ENCODE measurements around the gene GNG3. TPM values are rescaled to one million over a fixed set of nuclear protein-coding genes. Genes with fewer than 3 reads are reported as not detected.

The GNG3 gene
- total and polyA plus RNA-seq, 2 of the 8 experiments (the other 6 are each of a cell fraction or from before 2014, with no cell fraction given): 4.9 to 12.1 TPM

DNA sequence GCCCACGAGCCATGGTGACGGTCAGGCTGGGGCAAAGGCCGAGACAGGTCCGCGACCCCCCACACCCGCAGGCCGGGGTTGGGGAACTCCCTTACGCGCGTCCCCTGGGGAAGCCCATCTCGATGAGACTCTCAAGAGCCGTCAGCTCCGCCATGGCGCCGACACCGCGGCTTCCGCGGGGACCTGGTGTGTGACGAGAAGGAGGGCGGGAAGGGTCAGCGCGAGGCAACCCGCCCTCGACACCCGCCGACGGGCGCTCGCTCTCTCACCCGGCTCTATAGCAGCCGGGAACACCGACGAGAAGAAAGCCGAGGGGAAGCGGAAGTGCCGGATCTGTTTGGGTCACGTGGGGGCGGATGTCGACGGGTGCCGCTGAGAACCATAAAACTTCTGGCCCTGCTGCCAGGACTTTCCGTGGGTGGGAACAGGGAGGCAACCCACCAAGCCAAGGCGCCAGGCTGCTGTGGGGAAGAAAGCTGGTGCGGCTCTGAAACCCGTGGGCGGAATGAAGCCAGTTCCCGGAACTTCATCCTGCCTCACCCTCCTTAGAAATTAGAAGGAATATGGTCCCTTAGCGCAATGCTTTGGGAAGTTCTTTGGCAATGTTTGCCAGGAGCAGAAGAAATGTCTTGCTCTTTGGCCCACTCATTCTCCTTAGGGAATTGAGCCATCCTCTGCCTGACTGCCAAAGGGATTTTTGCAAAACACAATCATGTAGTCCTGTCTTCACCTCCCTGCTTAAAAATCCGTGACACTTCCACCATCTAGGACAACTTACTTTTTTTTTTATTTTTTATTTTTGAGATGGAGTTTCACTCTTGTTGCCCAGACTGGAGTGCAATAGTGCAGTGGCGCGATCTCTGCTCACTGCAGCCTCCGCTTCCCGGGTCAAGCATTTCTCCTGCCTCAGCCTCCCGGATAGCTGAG, 28.4 kb upstream of the GNG3 start, which contains the start of gene UBXN1 (continued):
- TF ChIP-seq, protein P1, sequence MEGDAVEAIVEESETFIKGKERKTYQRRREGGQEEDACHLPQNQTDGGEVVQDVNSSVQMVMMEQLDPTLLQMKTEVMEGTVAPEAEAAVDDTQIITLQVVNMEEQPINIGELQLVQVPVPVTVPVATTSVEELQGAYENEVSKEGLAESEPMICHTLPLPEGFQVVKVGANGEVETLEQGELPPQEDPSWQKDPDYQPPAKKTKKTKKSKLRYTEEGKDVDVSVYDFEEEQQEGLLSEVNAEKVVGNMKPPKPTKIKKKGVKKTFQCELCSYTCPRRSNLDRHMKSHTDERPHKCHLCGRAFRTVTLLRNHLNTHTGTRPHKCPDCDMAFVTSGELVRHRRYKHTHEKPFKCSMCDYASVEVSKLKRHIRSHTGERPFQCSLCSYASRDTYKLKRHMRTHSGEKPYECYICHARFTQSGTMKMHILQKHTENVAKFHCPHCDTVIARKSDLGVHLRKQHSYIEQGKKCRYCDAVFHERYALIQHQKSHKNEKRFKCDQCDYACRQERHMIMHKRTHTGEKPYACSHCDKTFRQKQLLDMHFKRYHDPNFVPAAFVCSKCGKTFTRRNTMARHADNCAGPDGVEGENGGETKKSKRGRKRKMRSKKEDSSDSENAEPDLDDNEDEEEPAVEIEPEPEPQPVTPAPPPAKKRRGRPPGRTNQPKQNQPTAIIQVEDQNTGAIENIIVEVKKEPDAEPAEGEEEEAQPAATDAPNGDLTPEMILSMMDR (IDR thresholded peaks at IDR 0.05; ENCODE audit: control extremely low read depth in 1 of 3, insufficient read depth in 1 of 3, low read depth in 1 of 3, low read length in 3 of 3): no peak; a peak in 1 of 4 replicates
